Right cardiac atrium (tissue), 5 donors: ENCODE data around the gene IFI27. TPM values are rescaled to one million over a fixed set of nuclear protein-coding genes. Genes with fewer than 3 reads are reported as not detected.

Experiments used
- ATAC-seq, 2 donors: fragments of 200-7000 bp; cut with Tn5 transposase; one replicate each; pipeline versions ENCODE4 v1.8.0 to v1.9.1; 2020; ENCODE audit warnings: moderate library complexity in 2 of 2, mild to moderate bottlenecking in 1 of 2
- DNase-seq, 3 donors: peaks; one replicate each; pipeline ENCODE4 v3.0.0-alpha.2; 2020
- H3K27ac ChIP-seq: one replicate; pipeline ENCODE4 v1.5.1; 2013; ENCODE audit warnings: mild to moderate bottlenecking, low read length, control low read depth, moderate library complexity
- H3K27me3 ChIP-seq: one replicate; pipeline ENCODE4 v1.6.1; 2013; ENCODE audit not compliant: control insufficient read depth, insufficient read depth
- H3K4me1 ChIP-seq: one replicate; pipeline ENCODE4 v1.6.1; 2013; ENCODE audit warnings: low read length; ENCODE audit not compliant: control insufficient read depth, insufficient read depth
- H3K4me3 ChIP-seq: one replicate; pipeline ENCODE4 v1.5.1; 2013; ENCODE audit warnings: low read length, control low read depth
- H3K9me3 ChIP-seq: one replicate; pipeline ENCODE4 v1.6.1; 2013; ENCODE audit warnings: low read length; ENCODE audit not compliant: control insufficient read depth
- WGBS: extraction: QIAGEN DNeasy Blood & Tissue Kit; methylation state at CpG from one replicate; pipeline ENCODE4 v1.1.7; 2013; 5-methylcytosine and 5-hydroxymethylcytosine counted together
- intact Hi-C, 4 donors: fragments of 100-400 bp; cut with DNase I; formaldehyde crosslinking; loops; one replicate each; pipeline versions ENCODE4 v1.11.0 to v1.14.0; 2022 to 2023
- polyA plus RNA-seq: library from polyadenylated mRNA; stranded (reverse); fragments of 200-250 nt; gene quantifications from one replicate; pipeline ENCODE4 v1.2.3, GENCODE V29; 2013
- total RNA-seq, 4 donors: library from RNA; stranded (reverse); fragmentation: NEBNext Ultra II Directional; extraction: Animal tissue kit (Norgen Biotek cat#: 25700); gene quantifications; one replicate each; pipeline ENCODE4 v1.2.1, GENCODE V29; 2021
- donor health status: healthy with polysubstance abuse.
- donor health status: DM: no; HTN: yes; CAD: no.
- donor health status: DM: no; HTN: no; CAD: no.
- donor health status: DM: no; HTN: yes; CAD: no; lungs with severe emphysema.
- donor health status: DM: yes; HTN: yes; CAD: no.

IFI27 gene
- total and polyA plus RNA-seq, 5 donors: 70.0 to 298 (median 155) TPM

DNA sequence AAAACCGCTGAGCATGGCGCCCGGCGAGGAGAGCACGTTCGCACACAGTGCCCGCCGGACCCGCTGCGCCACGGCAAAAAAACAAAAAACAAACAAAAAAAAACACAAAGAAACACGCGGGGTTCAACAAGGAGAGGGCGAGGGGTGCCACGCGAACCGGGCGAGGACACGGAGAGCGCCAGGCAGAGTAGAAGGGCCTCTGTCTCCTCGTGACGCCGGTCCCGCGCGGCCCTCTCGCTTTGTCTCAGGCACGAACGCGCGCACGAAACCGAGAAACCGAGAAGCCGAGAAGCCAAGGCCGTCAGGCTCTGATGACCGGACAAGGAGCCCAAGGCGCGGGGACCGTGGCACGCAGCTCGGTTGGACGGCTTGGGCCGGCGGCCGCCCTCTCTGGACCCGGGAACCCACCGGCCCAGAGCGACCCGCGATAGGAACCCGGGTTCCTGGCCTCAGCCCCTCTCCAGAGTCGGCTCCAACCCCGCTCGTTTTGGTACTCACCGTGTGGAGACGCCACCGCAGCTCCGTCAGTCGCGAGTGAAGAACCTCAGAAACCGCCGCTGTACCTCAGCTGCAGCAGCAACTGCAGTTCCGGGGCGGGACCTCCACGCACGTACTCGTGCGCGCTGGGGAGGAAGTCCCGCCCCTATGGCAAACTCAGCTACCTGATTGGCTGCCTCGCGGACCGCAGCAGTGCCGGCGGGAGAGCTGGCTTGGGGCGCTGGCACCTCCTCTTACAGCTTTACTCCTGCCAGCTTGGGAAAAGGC, 29.7 kb upstream of the IFI27 start, which contains the start of the genes DDX24 and IFI27L1:
TSS of gene DDX24 (minus strand) at position 582 of the 765 bp plus-strand sequence. CDS start 1,460 bp downstream, outside the sequence.
TSS of gene IFI27L1 (plus strand) at position 690 of the 765 bp plus-strand sequence. CDS start 15,628 bp downstream, outside the sequence.
- H3K9me3 ChIP-seq: no peaks in the 10 kb centered on the region
- H3K4me3 ChIP-seq: peak within 1 kb of the TSS; percentile 83
- WGBS: under 1% methylated on average over 77 of the region's 77 CpGs
- H3K4me1 ChIP-seq: peaks cover 17% of the 10 kb centered on the region
- ATAC-seq (peak; percentile 100), DNase-seq (peak; percentile 97 to 99 (median 99))
- intact Hi-C loops: no loop called here
- H3K27me3 ChIP-seq: no peaks in the 10 kb centered on the region
- H3K27ac ChIP-seq: peak within 1 kb of the TSS; percentile 80

DNA sequence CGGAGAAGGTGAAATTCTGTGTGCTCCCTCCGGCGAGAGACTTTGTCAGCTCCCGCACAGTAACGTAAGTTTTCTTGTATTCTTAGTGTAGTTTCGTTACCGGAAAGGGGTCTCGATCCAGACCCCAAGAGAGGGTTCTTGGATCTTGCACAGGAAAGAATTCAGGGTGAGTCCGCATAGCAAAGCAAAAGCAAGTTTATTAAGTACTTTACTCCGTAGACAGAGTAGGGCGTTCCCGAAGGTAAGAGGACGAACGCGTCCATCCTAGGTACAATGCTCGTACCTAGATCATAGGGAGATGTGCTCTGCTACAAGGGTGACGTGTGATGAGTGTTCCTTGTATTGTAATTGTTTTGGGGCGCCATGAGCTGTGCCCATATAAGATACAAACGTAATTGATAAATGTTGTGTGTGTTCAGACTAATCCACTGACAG, 29.1 kb upstream of the IFI27 start:
- Histone ChIP-seq H3K4me1 (peaks cover 17% of the 10 kb centered on the region), H3K27ac (no peak overlapping the region), H3K9me3 (no peaks in the 10 kb centered on the region), H3K27me3 (no peaks in the 10 kb centered on the region), H3K4me3 (peak overlapping the region; percentile 83)
- under 1% methylated on average over 19 of the region's 19 CpGs for WGBS
- no peak for DNase-seq
- intact Hi-C loops: no loop called here
- peak in 1 of 2 donors; percentile 16 for ATAC-seq

DNA sequence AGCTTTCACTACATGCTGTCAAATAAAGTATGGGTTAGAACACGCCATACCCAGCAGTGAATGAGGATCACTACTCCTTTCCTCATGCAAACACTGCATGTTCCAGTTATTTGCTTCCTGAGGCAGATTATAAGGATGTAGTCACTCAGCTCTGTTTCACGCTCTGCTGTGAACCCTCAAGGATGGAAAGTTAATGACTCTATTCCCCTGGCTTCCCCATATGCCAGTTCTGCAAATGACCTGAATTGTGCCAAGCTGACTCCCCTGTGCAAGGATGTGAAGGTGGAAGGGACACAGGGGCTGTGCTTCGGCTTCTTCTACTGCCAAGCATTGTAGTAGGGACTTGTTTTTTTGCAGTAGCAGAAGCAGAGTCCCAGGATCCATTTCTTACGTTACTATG, 22.6 kb upstream of the IFI27 start:
- Histone ChIP-seq H3K27me3 (no peaks in the 10 kb centered on the region), H3K4me1 (peaks cover 1% of the 10 kb centered on the region), H3K27ac (no peak overlapping the region), H3K4me3 (no peak overlapping the region), H3K9me3 (no peaks in the 10 kb centered on the region)
- DNase-seq: no peak
- WGBS: 71% methylated on average over 4 of the region's 4 CpGs
- intact Hi-C loops: no loop called here
- ATAC-seq: no peak

DNA sequence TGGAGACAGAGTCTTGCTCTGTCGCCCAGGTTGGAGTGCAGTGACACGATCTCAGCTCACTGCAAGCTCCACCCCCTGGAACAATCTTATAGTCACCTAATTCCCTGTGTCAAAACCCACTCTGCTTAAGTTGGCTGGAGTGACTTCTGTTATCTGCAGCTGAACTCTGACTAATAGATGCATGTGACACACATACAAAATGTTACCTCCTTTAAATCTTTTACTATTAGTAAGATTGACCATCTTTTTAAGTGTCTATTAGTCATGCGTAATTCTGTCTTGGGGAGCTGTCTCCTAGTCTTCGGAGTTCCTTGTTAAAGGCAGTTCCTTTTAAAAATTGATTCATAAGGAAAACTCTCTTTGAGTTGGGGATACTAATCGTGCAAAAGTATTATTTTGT, 22.0 kb upstream of the IFI27 start:
- ATAC-seq (no peak), DNase-seq (no peak)
- peaks cover 1% of the 10 kb centered on the region for H3K4me1 ChIP-seq
- no peaks in the 10 kb centered on the region for H3K9me3 ChIP-seq
- no peaks in the 10 kb centered on the region for H3K27me3 ChIP-seq
- 87% methylated on average over 5 of the region's 5 CpGs for WGBS
- H3K27ac ChIP-seq: no peak overlapping the region
- H3K4me3 ChIP-seq: no peak overlapping the region
- intact Hi-C loops: no loop called here

DNA sequence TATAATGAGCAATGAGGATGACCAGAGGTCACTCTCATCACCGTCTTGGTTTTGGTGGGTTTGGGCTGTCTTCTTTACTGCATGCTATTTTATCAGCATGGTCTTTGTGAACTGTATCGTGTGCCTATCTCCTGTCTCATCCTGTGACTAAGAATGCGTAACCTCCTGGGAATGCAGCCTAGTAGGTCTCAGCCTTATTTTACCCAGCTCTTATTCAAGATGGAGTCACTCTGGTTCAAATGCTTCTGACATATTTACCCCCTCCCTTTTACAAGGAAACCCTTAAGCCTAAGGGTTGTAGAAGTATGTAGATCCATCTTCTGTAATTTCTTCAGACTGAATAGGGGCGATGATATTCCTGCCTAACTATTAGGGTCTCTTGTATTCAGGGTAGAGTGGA, 21.1 kb upstream of the IFI27 start:
- intact Hi-C loops: no loop called here
- no peak for DNase-seq
- ATAC-seq: no peak

DNA sequence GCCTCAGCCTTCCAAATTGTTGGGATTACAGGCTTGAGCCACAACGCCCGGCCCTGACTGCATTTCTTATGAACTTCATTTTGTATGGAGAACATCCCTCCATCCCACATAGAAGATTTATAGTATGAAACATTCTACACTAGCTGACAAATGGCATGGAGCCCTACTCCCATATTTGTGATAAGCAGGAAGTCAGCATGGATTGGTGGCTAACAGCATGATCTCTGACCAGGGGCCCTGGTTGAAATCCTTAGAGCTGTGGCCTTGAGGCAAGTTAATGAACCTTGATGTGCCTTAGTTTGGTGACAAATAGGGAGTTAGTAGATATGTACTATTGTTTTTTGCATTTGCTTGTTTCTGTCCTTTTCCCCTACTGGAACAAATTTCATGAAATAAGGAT, 17.1 kb upstream of the IFI27 start:
- no peak overlapping the region for H3K4me3 ChIP-seq
- no peaks in the 10 kb centered on the region for H3K4me1 ChIP-seq
- WGBS: 94% methylated on average over 2 of the region's 2 CpGs
- intact Hi-C loops: no loop called here
- no peak overlapping the region for H3K27ac ChIP-seq
- DNase-seq (no peak), ATAC-seq (no peak)
- H3K27me3 ChIP-seq: no peaks in the 10 kb centered on the region
- no peaks in the 10 kb centered on the region for H3K9me3 ChIP-seq

More for the DNA sequence above, 21.1 kb upstream of the IFI27 start:
- 84% methylated on average over 4 of the region's 4 CpGs for WGBS
- Histone ChIP-seq H3K4me3 (no peak overlapping the region), H3K9me3 (no peaks in the 10 kb centered on the region), H3K27me3 (no peaks in the 10 kb centered on the region), H3K4me1 (peaks cover 1% of the 10 kb centered on the region), H3K27ac (no peak overlapping the region)

DNA sequence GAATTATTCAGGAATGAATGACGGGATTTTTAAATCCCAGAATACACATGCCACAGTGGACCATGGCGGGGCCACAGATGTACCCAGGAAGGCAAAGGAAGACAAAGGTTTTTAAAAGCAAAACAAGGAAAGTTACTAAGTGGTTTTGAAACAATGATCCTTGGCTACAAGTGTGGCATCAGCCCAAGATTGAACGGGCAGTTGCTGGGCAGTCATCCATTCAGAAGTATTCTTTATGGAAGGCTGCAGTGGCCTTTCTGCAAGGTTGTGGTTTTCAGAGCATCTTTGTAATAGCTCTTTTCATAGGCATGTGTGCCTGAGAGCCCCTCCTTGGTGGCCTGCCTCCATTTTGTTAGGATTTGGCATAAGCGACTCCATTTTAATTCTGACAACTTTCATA, 13.4 kb upstream of the IFI27 start:
- no peaks in the 10 kb centered on the region for H3K9me3 ChIP-seq
- no peak for DNase-seq
- H3K4me3 ChIP-seq: no peak overlapping the region
- no peaks in the 10 kb centered on the region for H3K27me3 ChIP-seq
- H3K4me1 ChIP-seq: no peaks in the 10 kb centered on the region
- 94% methylated on average over 4 of the region's 4 CpGs for WGBS
- H3K27ac ChIP-seq: no peak overlapping the region
- ATAC-seq: no peak
- intact Hi-C loops: no loop called here

DNA sequence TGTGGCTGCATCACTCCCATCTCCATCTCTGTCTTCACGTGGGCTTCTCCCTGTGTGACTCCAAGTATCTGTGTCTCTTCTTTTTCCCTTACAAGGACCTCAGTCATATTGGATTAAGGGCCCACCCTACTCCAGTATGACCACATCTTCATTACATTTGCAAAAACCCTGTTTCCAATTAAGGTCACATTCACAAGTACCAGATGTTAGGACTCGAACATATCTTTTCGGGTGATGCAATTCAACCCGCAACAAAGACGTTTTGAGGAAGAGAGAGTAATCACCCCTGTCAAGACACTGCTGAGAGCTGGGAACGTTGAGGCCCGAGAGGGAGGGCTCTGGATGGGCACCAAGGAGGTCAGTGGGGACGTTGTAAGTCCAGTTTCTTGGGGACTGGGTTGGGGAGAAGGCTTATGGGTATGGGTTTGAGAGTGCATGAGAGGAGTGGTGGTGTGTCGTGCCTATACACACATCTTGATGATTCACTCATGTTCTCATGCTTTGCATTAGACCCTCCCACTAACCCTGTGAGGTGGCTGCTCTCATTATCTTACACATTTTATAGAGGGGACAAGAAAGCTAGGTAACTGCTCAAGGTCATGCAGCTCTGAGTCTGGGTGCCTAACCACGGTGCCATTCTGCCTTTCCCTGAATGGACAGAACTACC, 12.1 kb upstream of the IFI27 start:
- H3K27ac ChIP-seq: no peak overlapping the region
- 63% methylated on average over 10 of the region's 10 CpGs for WGBS
- H3K27me3 ChIP-seq: no peaks in the 10 kb centered on the region
- intact Hi-C loops: no loop called here
- DNase-seq (no peak), ATAC-seq (no peak)
- H3K4me1 ChIP-seq: no peaks in the 10 kb centered on the region
- no peaks in the 10 kb centered on the region for H3K9me3 ChIP-seq
- no peak overlapping the region for H3K4me3 ChIP-seq

DNA sequence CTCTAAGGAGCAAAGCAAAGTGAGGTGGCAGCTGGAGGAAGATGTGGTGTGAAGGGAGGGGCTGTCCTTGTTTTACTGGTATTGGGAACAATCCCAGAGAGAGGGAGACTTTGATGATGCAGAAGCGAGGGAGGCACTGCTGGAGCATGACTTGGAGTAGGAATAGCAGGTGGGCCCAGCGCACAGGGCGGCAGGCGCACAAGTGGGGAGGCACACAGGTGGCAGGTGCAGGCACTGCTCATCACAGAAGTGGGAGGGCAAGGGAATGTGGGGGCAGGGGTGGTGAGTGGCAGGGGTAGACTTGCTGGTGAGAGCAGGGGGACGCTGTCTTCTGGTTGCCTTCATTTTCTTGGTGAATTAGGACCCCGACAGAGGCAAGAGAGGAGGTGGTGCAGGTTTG, 11.5 kb upstream of the IFI27 start:
- intact Hi-C loops: no loop called here
- Histone ChIP-seq H3K4me1 (no peaks in the 10 kb centered on the region), H3K4me3 (no peak overlapping the region), H3K27me3 (no peaks in the 10 kb centered on the region), H3K9me3 (no peaks in the 10 kb centered on the region), H3K27ac (no peak overlapping the region)
- 83% methylated on average over 6 of the region's 6 CpGs for WGBS
- DNase-seq (no peak), ATAC-seq (no peak)

DNA sequence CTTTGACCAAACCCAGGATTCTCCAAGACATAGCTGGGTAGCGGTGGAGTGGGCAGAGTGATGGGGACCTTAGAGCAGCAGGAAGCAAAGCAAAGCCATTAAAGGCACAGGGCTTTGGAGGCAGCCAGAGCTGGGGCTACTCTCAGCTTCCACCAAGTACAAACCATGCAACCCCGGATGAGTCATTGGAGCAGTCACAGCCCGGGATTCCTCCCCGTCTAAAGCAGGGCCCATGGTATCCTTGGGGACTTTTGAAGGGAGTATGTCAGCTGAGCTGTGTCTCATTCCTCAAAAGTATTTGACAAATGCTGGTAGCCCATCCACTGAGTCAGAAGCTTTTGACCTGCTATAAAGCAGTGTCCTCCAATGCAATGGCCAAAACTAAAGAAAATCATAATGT, 9.7 kb upstream of the IFI27 start:
- intact Hi-C loops: no loop called here
- no peak overlapping the region for H3K4me3 ChIP-seq
- DNase-seq (no peak), ATAC-seq (peak in 1 of 2 donors; percentile 39)
- H3K27ac ChIP-seq: no peak overlapping the region
- H3K4me1 ChIP-seq: no peaks in the 10 kb centered on the region
- H3K27me3 ChIP-seq: no peaks in the 10 kb centered on the region
- no peaks in the 10 kb centered on the region for H3K9me3 ChIP-seq
- 75% methylated on average over 4 of the region's 4 CpGs for WGBS

DNA sequence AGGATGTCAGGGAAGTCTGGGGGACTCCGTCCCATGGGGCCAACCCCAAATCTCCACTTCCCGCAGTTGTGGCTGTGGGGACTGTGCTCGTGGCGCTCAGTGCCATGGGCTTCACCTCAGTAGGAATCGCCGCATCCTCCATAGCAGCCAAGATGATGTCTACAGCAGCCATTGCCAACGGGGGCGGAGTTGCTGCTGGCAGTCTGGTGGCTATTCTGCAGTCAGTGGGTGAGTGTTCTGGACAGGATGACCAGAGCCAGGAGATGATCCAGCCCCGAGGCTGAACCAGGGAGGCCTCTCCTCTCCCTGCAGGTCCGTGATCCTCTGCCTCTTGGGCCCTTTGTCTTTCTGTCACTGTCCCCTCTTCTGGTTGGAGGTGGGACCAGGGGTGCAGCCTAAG, 8.8 kb upstream of the IFI27 start:
- Histone ChIP-seq H3K4me1 (no peaks in the 10 kb centered on the region), H3K27ac (no peak overlapping the region), H3K27me3 (no peaks in the 10 kb centered on the region), H3K9me3 (no peaks in the 10 kb centered on the region), H3K4me3 (no peak overlapping the region)
- 83% methylated on average over 10 of the region's 10 CpGs for WGBS
- intact Hi-C loops: no loop called here
- peak in 1 of 2 donors; percentile 37 for ATAC-seq
- DNase-seq: peak in 2 of 3 donors; percentile 60 to 64
